HG02852 (cell line): Measurements from ENCODE around the gene ERFL.

ENCODE experiments used
- ATAC-seq: cut with Tn5 transposase; IDR thresholded peaks from one replicate; pipeline ENCODE4 v1.9.1; 2021; ENCODE audit warnings: mild to moderate bottlenecking, moderate library complexity; ENCODE audit not compliant: unreplicated experiment

The ERFL gene

DNA sequence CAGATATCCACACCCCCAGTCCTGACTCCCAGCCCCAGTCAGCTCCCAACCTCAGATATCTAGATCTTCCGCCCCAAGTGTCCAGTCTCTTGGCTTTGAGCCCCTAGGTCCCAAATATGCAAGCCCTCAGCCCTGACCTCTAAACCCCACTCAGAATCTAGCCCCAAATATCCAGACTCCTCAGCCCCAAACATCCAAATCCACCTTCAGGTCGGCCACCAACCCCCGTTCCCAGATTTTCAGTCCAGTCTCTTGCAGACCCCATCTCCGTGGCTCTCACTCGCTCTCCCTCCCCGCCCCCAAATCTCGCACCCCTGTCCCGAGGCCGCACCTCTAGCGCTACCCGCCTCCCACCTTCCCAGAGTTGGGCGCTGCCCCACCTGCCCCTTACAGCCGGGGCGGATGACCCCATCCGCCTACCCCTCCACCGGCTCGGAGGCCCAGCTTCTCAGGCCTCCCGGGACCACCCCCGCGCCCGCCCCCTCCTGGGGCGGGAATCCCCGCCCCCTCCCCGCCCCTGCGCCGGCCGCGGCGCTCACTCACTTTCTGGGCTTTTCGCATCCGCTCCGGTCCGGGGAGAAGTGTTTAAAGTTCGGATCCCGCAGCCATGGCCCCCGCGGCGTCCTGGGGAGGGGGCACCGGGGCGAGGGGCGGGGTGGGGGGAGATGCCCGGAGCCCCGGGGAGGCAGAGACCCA, 604 bp downstream of the ERFL start:
- no peak for ATAC-seq

DNA sequence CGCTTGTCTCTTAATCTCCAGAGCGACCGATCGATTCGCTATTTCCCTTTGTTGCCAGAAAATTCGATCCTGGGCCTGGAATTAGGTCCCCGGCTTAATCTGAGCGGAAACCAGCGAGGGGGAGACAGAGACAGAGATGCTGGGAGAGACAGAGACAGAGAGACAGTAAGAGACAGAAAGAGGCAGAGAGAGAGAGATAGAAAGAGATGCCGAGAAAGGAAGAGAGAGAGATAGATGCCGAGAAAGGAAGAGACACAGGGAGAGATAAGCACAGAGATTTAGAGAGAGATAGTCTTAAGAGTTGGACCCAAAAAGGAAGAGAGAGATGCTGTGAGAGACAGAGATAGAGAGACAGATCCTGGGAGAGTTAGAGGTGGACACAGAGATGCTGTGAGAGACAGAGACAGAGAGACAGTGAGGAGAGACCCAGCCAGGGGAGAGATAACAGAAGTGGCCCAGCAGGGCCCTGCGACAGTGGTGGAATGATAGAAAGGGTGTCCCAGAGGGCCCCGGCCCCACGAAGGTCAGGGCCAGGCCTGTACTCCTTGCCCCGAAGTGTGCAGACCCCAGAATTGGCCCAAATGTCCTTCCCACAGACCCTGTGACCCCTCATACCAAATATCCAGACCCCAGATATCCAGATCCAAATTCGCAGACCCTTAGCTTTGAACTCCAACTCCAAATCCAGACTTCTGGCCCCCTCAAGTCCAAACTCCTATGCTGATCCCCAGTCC, 1.3 kb downstream of the ERFL start:
- no peak for ATAC-seq

DNA sequence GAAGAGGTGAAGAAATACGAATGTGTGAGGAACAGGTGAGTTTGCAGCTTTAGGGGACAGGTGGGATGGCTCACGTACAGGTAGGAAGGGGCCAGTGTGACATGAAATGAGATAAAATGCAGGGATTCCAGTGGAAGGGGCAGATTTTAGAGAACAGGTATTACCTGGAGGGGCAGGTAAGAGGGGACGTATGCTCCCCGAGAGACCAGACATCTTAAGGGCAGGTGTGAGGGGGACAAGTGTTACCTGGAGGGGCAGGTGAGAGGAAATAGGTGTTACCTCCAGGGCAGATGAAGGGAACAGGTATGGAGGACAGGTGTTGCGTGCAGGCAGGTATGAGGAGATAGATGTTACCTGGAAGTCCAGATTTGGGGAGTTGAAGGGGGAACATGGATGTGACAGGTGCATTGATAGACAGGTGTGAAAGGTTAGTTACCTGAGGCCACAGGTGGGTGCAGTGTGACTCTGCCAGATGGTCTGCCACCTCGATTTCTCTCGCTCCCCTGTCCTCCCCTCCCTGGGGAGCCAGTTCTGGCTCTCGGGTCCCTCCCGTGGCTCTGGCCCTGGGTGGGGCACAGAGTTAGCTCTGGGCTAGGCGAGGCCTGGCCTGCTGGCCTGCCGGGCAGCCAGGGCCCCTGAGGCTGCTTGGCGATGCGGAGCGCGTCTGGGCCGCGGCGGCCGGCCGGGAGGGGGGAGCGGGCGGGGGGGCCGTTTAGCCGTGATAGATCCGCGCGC, 2.1 kb downstream of the ERFL start:
- no peak for ATAC-seq

DNA sequence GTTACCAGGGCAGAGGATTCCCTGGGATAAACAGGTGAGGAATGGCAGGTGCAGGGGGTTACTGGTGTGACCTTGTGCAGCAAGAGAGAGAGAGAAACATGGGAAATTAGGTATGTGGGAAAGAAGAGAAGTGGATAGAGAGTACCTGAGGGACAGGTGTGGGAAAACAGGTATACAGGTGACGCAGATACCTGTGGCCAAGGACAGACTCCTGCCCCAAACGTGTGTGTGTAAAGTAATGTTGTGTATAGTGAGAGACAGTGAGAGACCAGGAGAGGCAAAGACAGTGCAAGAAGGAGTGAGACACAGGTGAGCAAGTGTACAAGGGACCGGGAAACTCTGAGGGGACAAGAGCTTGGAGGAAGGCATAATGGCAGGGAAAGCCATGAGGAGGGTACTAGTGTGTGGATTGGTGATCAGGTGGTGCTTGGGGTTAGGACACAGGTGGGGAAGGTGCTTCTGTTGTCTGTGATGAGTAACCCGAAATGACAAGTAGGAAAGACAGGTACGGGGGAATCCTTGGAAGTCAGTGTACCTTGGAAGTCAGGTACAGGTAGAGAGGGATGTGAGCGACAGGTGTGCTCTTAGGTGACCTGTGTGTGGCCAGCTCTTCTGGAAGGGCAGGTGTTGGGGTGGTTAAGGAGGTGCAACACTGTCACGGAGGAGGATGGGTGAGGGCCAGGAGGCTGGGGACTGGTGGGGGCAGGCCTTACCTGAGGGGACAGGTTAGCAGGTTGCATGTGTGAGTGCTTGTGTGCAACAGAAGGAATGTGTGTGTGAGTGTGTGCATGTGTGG, 2.8 kb downstream of the ERFL start:
- ATAC-seq = no peak

DNA sequence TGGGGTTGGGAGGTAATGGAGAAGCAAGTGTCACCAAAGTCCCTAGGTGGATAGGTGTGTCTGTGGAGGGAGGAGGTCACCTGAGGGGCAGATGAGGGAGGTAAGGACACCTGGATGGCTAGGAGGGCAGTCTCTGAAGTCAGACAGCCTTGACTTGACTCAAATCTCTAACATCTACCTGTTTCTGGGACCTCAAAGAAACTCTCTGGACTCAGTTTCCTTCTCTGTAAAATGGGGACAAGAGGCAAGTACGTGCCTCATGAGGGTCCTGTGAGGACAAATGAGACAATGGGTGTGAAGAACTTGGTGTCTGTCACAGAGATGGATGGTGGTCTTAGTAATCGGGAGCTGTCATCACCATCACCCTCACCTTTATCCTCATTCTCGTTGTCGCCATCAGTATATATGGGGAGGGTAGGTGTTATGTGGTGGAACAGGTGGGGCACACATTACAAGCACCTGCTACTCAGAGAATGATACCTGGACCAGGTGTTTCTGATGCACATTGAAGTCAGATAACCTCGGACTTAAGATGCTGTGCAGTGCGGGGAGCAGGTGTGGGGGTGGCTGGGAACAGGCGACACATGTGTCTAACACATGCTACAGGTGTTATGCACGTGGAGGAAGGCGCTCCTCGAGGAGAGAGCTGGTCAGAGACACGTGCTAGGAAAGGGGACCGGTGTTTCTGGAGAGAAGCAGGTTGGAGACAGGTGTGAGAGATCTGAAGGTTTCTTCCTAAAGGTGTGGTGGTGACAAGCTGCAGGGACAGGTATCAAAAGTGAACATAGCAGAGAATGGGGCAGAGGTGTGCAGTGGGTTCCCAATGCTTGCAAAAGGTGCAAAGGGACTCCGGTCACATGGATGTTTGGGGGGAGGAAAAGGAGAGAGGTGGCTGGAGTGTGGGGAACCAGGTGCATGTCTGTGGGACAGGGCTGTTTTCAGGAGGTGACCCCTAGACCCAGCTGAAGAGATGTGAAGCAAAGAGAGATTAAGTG, 3.8 kb downstream of the ERFL start:
- ATAC-seq = no peak

DNA sequence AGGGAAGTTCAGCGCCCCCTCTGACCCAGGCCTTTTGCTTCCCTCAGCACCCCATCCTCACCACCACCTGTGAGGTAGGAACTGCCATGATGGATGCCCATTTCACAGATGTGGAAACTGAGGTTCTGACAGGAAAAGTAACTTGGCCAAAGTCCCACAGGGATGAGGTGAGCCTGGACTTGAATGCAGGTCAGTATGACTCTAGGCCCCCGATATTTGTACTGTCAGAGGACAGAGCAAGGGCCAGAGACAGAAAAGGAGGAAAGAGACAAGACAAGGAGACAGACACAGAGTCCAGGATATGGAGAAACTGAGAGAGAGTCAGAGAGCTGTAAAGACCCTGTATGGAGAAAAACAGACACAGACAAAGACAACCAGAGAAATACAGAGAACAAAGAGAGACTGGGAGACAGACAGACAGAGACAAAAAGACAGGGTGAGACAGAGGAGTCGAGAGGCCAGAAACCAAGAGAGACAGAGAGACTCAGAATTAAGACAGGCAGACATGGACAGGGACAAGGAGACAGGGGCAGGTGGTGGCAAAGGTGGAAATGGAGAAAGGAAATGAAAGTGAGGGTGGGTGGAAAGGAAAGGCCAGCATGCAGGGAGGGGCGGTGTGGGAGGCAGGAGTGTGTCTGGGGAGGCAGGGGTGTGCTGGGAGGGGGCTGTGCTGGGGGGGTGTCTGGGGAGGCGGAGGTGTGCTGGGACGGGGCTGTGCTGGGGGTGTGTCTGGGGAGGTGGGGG, 5.0 kb downstream of the ERFL start:
- ATAC-seq = no peak

DNA sequence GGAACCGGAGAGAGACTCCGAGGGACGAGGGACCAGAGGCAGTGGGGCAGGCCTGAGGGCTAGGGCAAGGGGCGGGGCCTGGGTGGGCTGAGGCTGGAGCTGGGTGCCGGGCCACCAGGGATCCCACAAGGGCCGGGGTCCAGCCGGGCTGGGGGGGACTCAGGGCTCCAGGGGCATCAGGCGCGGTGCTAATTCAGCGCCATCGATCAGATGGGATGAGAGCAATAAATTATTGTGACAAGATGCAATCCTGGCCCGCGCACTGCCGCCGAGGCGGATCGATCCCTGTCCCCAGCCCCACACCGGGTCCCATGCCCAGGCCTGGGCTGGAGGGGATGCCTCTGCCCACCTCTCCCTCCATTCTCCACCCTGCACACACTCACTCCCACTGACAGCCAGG, 5.7 kb downstream of the ERFL start:
- ATAC-seq = no peak

DNA sequence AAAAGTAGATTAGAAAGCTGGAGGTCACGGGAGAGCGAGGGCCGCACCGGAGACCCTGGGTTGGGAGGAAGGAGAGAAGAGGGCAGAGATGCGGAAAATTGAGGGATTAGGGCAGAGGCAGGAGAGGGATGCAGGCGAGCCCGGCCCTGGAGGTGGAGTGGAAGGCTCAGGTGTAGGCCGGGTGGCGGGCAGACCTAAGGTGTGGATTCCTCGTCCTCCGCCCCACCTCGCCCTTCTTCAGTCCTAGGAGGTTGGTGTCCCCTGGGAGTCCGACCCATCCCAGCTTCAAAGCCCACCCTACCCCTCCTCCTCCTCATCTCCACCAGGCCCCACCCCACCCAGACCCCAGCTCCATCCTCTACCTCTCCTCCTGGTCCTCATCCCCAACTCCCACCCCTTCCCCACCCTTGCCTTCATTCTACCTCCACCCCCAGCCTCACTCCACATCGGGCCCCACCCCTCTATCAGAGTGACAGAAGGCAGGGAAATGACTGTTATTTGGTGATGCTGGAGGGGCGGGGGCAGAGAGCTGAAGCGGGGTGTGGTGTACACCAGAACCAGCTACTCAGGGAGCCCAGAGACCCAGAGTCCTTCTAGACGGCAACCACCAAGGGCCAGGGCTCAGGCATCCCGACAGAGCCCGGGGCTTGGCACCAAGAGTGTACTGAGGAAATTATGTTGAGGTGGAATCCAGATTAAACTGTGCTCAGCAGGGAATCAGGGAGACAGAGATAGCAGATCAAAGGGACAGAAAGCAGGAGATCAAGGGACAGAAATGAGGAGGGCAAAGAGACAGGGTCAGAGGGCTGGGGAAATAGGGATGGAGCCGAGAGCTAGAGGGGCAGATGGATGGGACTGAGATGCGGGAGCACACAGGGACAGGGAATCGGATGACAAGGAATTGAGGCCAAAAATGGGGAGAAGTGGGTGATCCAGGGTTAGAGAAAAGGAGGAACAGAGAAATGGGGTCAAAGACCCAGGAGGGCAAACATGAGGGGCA, 6.4 kb downstream of the ERFL start:
- ATAC-seq = no peak

DNA sequence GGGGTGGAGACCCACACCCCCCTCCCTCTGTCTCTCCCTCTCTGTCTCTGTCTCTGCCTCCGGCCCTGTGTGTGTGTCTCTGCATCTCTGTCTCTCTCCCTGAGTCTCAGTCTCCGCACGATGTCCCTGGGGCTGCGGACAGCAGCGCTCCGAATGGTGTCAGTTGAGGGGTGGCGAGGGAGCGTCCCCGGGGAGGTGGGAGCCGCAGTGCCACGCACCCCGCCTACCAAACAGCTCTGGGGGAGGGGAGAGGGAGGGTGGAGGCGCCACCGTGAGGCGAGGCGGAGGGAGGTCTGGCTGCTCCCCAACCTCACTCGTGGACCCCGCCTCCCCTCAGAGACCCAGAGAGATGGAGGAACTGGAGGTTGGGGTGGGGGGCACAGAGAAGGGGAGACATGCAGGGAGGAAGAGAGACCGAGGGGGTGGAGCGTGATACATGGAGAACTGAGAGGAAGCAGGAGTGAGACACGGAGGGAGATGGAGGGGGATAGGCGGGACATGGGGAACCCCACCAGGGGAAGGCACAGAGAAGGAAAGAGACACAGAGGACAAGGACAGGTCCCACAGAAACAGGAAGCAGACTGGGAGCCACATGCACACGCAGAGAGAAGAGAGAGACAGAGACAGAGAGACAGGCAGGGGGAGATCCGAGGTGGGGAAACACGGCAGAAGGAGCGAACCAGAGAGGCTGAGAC, 7.2 kb downstream of the ERFL start:
- no peak for ATAC-seq

DNA sequence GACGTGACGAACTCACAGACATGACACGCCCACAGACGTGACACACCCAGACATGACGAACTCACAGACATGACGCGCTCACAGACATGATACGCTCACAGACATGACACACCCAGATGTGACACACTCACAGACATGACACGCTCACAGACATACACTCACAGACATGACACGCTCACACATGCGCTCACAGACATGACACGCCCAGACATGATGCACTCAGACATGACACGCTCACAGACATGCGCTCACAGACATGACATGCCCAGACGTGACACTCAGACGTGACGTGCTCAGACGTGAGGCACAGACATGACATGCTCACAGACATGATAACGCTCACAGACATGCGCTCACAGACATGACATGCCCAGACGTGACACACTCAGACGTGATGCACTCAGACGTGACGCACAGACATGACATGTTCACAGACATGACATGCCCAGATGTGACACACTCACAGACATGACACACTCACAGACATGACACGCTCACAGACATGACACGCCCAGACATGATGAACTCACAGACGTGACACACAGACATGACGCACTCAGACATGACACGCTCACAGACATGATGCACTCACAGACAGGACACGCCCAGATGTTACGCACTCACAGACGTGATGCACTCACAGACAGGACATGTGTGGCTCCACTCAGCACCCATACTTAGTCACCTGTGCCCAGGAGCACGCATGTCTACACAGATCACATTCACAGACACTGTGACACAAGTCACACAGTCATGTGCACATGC, 8.1 kb downstream of the ERFL start:
- ATAC-seq = no peak

DNA sequence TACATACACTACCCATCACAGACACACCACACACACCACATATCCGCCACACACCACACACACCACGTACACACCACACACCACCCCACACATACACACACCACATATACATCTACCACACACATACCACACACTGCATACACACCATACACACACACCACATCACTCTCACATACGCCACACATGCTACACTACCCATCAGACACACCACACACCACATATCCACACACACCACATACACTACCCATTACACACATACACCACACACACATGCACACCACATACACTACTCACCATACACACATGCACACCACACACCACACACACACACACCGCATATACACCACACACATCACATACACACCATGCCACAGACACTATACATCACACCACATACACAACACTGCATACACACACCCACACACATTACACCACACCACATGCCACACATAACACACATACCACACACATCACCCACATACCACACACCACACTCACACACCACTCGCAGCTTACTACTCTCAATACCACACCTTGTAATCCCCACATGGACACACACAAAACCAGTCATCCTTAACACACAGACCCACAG, 9.5 kb downstream of the ERFL start:
- no peak for ATAC-seq

DNA sequence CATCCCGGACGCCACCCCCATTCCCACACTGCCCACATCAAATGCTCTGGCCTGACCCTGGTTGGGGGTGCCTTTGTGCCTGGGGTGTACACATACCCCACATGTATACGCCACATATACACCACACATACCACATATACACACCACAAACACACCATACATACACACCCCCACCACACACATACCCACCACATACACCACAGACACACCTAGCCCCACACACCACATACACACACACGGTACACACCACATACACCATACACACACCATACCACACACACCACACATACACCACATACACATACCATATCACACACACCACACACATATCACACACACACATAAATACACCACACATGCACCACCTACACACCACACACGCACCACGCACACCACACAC, 10.2 kb downstream of the ERFL start:
- ATAC-seq = no peak

DNA sequence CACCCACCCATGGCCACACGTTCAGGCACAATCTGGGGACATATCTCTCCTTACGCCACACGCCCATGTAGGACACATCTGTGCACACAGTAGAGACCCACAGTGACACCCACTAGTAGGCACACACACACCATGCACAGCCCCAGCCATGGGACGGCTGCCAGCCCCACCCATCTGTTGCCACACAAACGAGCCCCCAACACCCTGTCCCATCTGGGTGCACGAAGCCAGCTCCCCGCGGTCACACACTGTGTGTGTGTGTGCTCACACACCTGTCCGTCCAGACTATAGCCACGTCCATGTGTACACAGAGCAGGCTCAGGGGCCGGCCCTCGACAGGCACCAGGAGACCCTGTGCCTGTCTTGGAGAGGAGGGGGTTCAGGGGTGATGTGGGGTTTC, 10.6 kb downstream of the ERFL start:
- no peak for ATAC-seq

DNA sequence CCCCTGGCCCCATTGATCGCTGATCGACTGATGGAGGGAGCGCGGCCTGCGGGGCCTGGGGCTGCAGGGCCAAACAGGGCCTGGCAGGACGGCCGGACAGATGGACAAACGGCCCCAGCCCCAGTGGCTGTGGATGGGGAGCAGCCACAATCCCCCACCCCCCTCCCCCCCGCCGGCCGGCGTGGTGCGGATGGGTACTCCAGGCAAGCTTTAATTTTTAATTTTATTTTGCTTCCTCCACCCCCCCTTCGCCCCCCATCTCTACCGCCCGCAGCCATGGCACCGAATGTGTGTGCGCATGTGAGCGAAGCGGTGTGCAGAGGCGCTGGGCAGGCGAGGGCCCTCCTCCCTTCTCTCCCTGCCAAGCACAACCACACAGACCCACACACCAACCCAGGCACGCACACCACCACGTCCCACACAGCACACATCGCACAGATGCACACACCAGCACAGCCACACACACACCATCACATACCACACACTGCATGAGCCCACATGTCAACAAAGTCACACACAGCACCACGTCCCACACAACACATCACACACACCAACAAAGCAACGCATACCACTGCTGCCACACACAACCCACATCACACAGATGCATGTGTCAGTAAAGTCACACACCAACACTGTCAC, 12.4 kb downstream of the ERFL start:
- no peak for ATAC-seq

DNA sequence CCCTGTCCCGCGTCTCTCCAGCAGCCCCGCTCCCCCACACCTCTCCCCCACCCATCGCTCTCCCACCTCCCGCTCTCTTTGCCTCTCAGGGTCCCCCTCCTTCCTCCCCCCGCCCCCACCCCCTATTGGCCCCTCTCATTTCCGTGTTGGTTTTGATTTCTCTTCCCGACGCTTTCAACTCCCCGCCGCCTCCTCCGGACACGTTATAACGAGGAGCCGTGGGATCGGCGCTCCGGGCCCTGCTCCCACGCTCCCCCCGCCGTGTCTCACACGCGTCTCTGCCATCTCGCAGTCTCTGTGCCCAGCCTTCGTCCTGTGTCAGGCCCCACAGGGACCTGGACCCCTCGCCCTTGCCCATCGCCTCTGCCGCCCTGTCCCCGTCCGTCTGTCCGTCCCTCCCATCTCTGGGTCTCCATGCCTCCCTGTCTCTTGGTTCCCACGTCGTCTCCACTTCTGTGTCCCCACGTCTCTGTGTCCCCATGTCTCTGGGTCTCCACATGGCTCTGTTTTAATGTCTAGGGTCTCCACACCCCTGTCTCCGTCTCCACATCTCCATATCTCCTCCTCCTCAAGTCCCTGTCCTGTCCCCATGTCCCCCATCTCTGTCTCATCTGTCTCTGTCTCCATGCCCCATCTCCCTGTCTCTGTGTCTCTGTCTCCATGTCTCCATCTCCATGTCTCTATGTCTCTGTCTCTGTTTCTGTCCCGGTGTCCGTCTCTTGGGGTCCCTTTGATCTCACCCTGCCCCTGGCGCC, 13.1 kb downstream of the ERFL start:
- no peak for ATAC-seq
